ENCODE results near the gene EIF2B1.

EIF2B1 gene

DNA sequence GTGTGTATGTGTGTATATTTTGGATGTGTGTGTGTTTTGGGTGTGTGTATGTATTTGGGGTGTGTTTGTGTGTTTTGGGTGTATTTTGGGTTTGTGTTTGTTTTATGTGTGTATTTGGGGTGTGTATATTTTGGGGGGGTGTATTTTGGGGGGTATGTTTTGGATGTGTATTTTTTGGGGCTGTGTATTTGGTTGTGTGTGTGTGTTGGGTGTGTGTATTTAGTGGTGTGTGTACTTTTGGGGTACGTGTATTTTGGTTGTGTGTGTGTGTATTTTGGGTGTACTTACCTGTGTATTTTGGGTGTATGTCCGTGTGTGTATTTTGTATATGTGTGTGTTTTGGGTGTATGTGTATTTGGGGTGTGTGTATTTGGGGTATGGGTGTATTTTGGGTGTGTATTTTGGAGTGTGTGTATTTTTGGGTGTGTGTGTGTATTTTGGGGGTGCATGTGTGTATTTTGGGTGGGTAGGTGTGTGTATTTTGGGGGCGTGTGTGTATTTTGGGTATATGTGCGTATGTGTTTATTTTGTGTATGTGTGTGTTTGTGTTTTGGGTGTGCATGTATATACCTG is 20.7 kb upstream of the EIF2B1 start:
- no peaks in the 10 kb centered on the region for H3K27me3 ChIP-seq (ENCODE audit: insufficient read depth, poor library complexity, severe bottlenecking)
- TF ChIP-seq GABPA (IDR thresholded peaks at IDR 0.05; ENCODE audit: low read depth) (no peak), CTCF (IDR thresholded peaks at IDR 0.05; ENCODE audit: insufficient read depth, low read length) (no peak), SPI1 (IDR thresholded peaks at IDR 0.05; ENCODE audit: borderline replicate concordance, low read depth) (no peak), POLR2AphosphoS5 (IDR thresholded peaks at IDR 0.05; ENCODE audit: low read depth) (no peak)
- TF ChIP-seq, protein P1, sequence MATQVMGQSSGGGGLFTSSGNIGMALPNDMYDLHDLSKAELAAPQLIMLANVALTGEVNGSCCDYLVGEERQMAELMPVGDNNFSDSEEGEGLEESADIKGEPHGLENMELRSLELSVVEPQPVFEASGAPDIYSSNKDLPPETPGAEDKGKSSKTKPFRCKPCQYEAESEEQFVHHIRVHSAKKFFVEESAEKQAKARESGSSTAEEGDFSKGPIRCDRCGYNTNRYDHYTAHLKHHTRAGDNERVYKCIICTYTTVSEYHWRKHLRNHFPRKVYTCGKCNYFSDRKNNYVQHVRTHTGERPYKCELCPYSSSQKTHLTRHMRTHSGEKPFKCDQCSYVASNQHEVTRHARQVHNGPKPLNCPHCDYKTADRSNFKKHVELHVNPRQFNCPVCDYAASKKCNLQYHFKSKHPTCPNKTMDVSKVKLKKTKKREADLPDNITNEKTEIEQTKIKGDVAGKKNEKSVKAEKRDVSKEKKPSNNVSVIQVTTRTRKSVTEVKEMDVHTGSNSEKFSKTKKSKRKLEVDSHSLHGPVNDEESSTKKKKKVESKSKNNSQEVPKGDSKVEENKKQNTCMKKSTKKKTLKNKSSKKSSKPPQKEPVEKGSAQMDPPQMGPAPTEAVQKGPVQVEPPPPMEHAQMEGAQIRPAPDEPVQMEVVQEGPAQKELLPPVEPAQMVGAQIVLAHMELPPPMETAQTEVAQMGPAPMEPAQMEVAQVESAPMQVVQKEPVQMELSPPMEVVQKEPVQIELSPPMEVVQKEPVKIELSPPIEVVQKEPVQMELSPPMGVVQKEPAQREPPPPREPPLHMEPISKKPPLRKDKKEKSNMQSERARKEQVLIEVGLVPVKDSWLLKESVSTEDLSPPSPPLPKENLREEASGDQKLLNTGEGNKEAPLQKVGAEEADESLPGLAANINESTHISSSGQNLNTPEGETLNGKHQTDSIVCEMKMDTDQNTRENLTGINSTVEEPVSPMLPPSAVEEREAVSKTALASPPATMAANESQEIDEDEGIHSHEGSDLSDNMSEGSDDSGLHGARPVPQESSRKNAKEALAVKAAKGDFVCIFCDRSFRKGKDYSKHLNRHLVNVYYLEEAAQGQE (IDR thresholded peaks at IDR 0.05; ENCODE audit: insufficient replicate concordance, low read depth): no peak
- DNase-seq (ENCODE audit: low read depth in 1 of 2, low spot score in 1 of 2): no peak
- H3K4me3 ChIP-seq (replicated peaks; ENCODE audit: insufficient read depth, low read length): no peak overlapping the region
- H3K27ac ChIP-seq (replicated peaks): no peak overlapping the region

DNA sequence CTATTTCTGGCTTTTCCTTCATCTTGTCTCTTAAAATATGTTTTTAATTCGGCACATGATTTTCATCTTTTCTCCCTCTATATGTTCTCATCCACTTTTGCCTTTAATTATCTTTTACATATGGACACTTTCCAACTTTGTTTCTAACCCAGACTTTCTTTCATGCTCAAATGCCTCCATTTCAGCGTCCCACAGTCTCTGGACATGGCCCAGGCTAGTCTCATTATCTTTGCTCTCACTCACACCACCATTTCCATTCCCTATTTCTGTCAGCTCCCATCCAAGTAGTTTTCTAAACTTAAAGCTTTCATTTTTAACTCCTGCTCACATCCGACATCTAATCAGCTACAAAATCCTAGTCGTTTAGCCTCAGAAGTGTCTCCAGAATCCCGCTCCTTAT is 14.9 kb upstream of the EIF2B1 start:
- Histone ChIP-seq H3K27ac (replicated peaks) (no peak overlapping the region), H3K27me3 (ENCODE audit: insufficient read depth, poor library complexity, severe bottlenecking) (no peaks in the 10 kb centered on the region), H3K4me3 (replicated peaks; ENCODE audit: insufficient read depth, low read length) (no peak overlapping the region)
- TF ChIP-seq, protein P1 (IDR thresholded peaks at IDR 0.05; ENCODE audit: insufficient replicate concordance, low read depth): no peak
- TF ChIP-seq SPI1 (IDR thresholded peaks at IDR 0.05; ENCODE audit: borderline replicate concordance, low read depth): no peak
- TF ChIP-seq POLR2AphosphoS5 (IDR thresholded peaks at IDR 0.05; ENCODE audit: low read depth): no peak
- no peak for TF ChIP-seq CTCF (IDR thresholded peaks at IDR 0.05; ENCODE audit: insufficient read depth, low read length)
- TF ChIP-seq GABPA (IDR thresholded peaks at IDR 0.05; ENCODE audit: low read depth): no peak
- no peak for DNase-seq (ENCODE audit: low read depth in 1 of 2, low spot score in 1 of 2)

GRCh38 chr12:123645878-123646277 is 12.4 kb upstream of the EIF2B1 start:
- Histone ChIP-seq H3K27ac (replicated peaks) (no peak overlapping the region), H3K27me3 (ENCODE audit: insufficient read depth, poor library complexity, severe bottlenecking) (no peaks in the 10 kb centered on the region), H3K4me3 (replicated peaks; ENCODE audit: insufficient read depth, low read length) (no peak overlapping the region)
- no peak for DNase-seq (ENCODE audit: low read depth in 1 of 2, low spot score in 1 of 2)
- TF ChIP-seq CTCF (IDR thresholded peaks at IDR 0.05; ENCODE audit: insufficient read depth, low read length) (no peak), GABPA (IDR thresholded peaks at IDR 0.05; ENCODE audit: low read depth) (no peak), SPI1 (IDR thresholded peaks at IDR 0.05; ENCODE audit: borderline replicate concordance, low read depth) (no peak), POLR2AphosphoS5 (IDR thresholded peaks at IDR 0.05; ENCODE audit: low read depth) (no peak)
- TF ChIP-seq, protein P1 (IDR thresholded peaks at IDR 0.05; ENCODE audit: insufficient replicate concordance, low read depth): no peak

Data from HL-60 (cell line).